OCI-LY7 (cell line): ENCODE results near the gene TMX3.

Experiments used
- CTCF ChIP-seq: fragments of 200-600 bp; sonication (generic); conservative IDR thresholded peaks from 2 replicates; pipeline ENCODE4 v1.5.1; 2014; ENCODE audit warnings: mild to moderate bottlenecking, antibody characterized with exemption, low read length, moderate library complexity, mixed read lengths
- EZH2phosphoT487 ChIP-seq: fragments of 200-600 bp; sonication (generic); IDR thresholded peaks from 2 replicates; pipeline ENCODE4 v1.6.1; 2018; ENCODE audit warnings: low read depth, borderline replicate concordance, mild to moderate bottlenecking, mixed run types, antibody characterized with exemption, low read length, moderate library complexity, mixed read lengths

GRCh38 chr18:68667121-68667520, 47.8 kb downstream of the TMX3 start:
- TF ChIP-seq EZH2phosphoT487, result no peak
- no peak for TF ChIP-seq CTCF
